Nucleus accumbens (tissue), 56 donors: ENCODE results near the gene EVI5.
"Not testable (repeated sequence)": the region's sequence is repeated elsewhere in the genome, so short reads cannot be mapped to it uniquely, and the experiment has no call there.

ENCODE experiments used
- DNase-seq, 56 donors: peaks; one replicate each; lab custom pipeline; 2025; lab: John Stamatoyannopoulos, UW

EVI5 gene

GRCh38 chr1:92536211-92536979 is 248.5 kb downstream of the EVI5 start:
- no peak for DNase-seq

- not testable (repeated sequence) for DNase-seq
These were observed 252.5 kb downstream of the EVI5 start for GRCh38 chr1:92532371-92532770.

- not testable (repeated sequence) for DNase-seq
These were observed 253.0 kb downstream of the EVI5 start for GRCh38 chr1:92531939-92532338.

- no peak for DNase-seq
These were observed 257.2 kb downstream of the EVI5 start for GRCh38 chr1:92527670-92528069.

GRCh38 chr1:92524944-92525590 is 259.8 kb downstream of the EVI5 start:
- not testable (repeated sequence) for DNase-seq

- DNase-seq = no peak
These were observed 265.9 kb downstream of the EVI5 start for GRCh38 chr1:92519043-92519442.

GRCh38 chr1:92516574-92516973 is 268.3 kb downstream of the EVI5 start:
- DNase-seq = no peak

GRCh38 chr1:92515796-92516201 is 269.1 kb downstream of the EVI5 start:
- DNase-seq = no peak

- DNase-seq = no peak
These were observed 273.4 kb downstream of the EVI5 start for GRCh38 chr1:92511541-92511940.

GRCh38 chr1:92509619-92510018 is 275.3 kb downstream of the EVI5 start:
- no peak for DNase-seq

GRCh38 chr1:92505015-92505692 is 279.8 kb downstream of the EVI5 start:
- no peak for DNase-seq

GRCh38 chr1:92504291-92505014 is 280.5 kb downstream of the EVI5 start:
- no peak for DNase-seq

GRCh38 chr1:92503926-92504285 is 281.0 kb downstream of the EVI5 start:
- no peak for DNase-seq

GRCh38 chr1:92503043-92503925 is 281.6 kb downstream of the EVI5 start:
- no peak for DNase-seq

GRCh38 chr1:92502247-92502646 is 282.7 kb downstream of the EVI5 start:
- DNase-seq = no peak

- no peak for DNase-seq
These were observed 284.4 kb downstream of the EVI5 start for GRCh38 chr1:92500552-92500951.

GRCh38 chr1:92495392-92496063 is 289.4 kb downstream of the EVI5 start:
- no peak for DNase-seq

GRCh38 chr1:92494485-92495141 is 290.3 kb downstream of the EVI5 start:
- DNase-seq = no peak

GRCh38 chr1:92493139-92493538 is 291.8 kb downstream of the EVI5 start:
- DNase-seq = no peak
